ENCODE results near the gene TADA3.

DNA sequence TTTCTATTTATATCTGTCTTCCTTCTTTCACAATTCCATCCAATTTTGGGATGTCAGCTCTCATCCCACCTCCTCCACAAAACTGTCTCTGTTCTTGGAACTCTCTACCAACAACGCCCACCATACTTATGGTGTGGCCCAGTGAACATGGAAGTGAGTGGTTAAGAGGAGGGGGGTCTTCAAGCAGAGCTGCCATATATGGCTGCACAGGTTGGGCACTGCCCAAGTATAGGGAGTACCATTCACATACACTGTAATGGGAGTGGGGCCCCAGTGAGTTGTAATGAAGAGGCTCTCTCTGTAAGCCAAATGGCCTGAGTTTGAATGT lies 14.6 kb downstream of the TADA3 start:
- TF ChIP-seq, protein P1, sequence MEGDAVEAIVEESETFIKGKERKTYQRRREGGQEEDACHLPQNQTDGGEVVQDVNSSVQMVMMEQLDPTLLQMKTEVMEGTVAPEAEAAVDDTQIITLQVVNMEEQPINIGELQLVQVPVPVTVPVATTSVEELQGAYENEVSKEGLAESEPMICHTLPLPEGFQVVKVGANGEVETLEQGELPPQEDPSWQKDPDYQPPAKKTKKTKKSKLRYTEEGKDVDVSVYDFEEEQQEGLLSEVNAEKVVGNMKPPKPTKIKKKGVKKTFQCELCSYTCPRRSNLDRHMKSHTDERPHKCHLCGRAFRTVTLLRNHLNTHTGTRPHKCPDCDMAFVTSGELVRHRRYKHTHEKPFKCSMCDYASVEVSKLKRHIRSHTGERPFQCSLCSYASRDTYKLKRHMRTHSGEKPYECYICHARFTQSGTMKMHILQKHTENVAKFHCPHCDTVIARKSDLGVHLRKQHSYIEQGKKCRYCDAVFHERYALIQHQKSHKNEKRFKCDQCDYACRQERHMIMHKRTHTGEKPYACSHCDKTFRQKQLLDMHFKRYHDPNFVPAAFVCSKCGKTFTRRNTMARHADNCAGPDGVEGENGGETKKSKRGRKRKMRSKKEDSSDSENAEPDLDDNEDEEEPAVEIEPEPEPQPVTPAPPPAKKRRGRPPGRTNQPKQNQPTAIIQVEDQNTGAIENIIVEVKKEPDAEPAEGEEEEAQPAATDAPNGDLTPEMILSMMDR (IDR thresholded peaks at IDR 0.05), result no peak
- no peak for TF ChIP-seq POLR2A (IDR thresholded peaks at IDR 0.05)
